ENCODE measurements around the gene SMIM36.
"Not testable (repeated sequence)": the region's sequence is repeated elsewhere in the genome, so short reads cannot be mapped to it uniquely, and the experiment has no call there.

Gene SMIM36

DNA sequence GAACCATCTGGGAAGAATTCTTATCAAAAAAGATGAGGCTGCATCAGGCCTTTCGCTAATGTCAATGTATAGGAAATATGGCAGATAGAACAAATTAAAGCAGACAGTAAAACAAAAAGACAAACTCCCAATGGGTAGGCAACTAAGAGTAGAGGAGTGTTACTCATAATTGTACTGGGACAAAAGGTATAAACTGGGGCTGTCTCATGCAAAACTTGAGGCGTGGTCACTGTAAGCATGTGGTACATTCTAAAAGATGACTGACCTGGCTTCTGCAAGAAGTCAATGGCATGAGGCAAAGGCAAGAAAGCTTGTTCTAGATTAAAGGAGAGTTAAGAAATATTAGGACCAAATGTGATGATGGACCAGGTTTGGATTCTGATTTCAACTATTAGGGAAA, 26.7 kb downstream of the SMIM36 start:
- Mint-ChIP-seq H3K4me3 (no peak overlapping the region), H3K27me3 (peaks cover 11% of the 10 kb centered on the region), H3K27ac (no peak overlapping the region), H3K36me3 (ENCODE audit: low read depth) (no peaks in the 10 kb centered on the region), H3K9me3 (no peaks in the 10 kb centered on the region), H3K4me1 (no peaks in the 10 kb centered on the region)
- ATAC-seq (no peak), DNase-seq (no peak)

DNA sequence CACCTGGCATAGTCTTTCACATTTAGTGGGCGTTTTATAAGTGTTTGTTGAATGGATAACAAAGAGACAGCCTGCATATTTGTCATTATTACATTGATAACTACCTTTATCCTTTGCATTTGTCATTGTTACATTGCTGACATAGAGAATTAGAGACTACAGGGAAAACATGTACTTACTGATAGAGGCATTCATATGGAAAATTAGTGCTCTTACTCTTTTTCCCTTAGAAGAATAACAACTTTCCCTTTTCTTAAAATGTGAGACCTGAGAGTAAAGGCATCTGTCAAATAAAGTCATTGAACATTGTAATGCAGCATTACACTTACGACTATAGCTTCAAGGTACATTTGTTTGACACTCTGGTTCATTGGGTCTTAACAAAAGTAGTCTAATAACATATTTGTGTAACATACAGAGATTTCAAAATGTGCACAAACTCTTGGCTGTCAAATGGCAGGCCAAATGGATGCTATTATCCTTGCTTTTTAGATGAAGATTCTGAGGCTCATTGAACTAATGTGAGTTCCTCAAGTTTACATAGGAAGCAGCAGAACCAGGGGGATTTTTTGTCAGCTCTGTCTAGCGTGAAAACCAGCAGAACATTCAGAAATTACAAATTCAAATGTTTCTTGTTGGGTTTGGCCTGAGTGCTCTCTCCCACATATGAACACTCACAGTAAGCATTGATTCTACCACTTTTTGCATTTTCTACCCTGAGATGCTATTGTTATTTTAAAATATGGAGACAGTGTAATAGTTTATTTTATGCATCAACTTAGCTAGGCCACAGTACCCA, 28.5 kb downstream of the SMIM36 start:
- H3K9me3 Mint-ChIP-seq = no peaks in the 10 kb centered on the region
- ATAC-seq (no peak), DNase-seq (no peak)
- no peaks in the 10 kb centered on the region for H3K4me1 Mint-ChIP-seq
- no peaks in the 10 kb centered on the region for H3K36me3 Mint-ChIP-seq (ENCODE audit: low read depth)
- no peak overlapping the region for H3K4me3 Mint-ChIP-seq
- no peak overlapping the region for H3K27ac Mint-ChIP-seq
- peaks cover 7% of the 10 kb centered on the region for H3K27me3 Mint-ChIP-seq

DNA sequence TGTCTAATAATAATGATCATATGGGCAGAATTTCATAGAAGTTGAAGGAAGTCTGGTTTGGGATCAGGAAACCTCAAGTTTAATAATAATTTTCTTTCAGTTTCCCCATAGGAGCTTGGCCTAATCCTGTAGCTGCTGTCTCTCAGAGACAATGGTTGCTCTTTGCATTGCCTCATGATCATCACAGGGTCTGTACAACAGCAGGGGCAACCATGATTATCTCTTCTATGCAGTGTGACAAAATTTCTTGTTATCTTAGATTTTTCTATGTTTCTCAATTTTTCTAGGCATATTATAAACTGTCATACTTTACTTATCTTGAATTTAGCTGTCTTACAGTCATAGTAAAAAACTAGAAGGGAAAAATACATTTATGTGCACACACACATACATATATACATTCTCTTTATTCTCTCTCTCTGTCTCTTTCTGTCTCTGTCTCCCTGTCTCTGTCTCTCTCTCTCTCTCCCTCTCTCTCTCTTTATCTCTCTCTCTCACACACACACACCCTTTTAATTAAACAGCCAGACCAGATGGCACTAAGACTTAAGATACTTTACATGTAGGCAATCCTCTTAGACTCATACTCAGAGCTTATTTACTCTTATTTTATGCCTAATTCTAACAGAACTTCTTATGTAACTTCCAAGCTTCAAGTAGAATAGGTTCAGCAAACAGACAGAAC, 30.5 kb downstream of the SMIM36 start:
- Mint-ChIP-seq H3K4me3 (no peak overlapping the region), H3K27ac (no peak overlapping the region), H3K27me3 (peaks cover 9% of the 10 kb centered on the region), H3K36me3 (ENCODE audit: low read depth) (no peaks in the 10 kb centered on the region), H3K4me1 (no peaks in the 10 kb centered on the region), H3K9me3 (no peaks in the 10 kb centered on the region)
- ATAC-seq (no peak), DNase-seq (no peak)

DNA sequence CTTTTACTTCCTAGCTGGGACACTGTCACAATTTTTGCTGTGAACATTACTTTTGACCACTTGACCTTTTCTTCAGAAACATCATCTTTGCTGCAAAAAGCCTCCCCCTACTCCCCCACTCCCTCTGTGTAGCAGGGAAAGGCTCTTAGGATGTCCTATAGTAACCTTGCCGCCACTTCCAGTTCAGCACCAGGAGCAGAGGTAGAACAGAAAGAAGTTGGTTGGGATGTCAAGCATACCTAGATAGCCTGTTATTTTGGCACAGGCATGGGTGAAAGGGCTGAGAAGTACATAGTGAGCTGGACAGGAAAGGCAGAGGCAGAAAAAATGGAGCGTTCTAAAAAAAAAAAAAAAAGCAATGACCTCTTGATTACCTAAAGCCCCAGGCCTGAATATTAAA, 31.3 kb downstream of the SMIM36 start:
- no peak for ATAC-seq
- no peak overlapping the region for H3K27ac Mint-ChIP-seq
- H3K36me3 Mint-ChIP-seq (ENCODE audit: low read depth) = no peaks in the 10 kb centered on the region
- H3K9me3 Mint-ChIP-seq = no peaks in the 10 kb centered on the region
- peaks cover 9% of the 10 kb centered on the region for H3K27me3 Mint-ChIP-seq
- no peak overlapping the region for H3K4me3 Mint-ChIP-seq
- no peak for DNase-seq
- H3K4me1 Mint-ChIP-seq = no peaks in the 10 kb centered on the region

DNA sequence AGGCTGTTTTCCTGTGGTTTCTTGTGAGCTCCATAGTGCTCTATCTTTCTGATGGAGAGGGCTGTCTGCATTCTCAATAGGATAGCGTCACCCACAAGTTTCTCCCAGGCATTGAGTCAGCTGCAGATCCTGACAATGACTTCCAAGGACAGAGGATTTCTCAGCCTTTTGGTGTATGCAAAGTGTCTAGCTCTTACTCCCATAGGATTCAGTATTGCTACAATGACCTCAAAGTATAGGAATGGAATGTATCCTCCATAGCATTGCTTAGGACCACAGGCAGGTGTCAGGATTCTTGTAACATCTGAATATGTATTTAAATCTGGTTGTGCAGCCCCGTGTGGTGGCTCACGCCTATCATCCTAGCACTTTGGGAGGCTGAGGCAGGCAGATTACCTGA, 32.3 kb downstream of the SMIM36 start:
- Mint-ChIP-seq H3K27ac (no peak overlapping the region), H3K4me1 (no peaks in the 10 kb centered on the region), H3K36me3 (ENCODE audit: low read depth) (no peaks in the 10 kb centered on the region), H3K27me3 (peaks cover 9% of the 10 kb centered on the region), H3K9me3 (no peaks in the 10 kb centered on the region), H3K4me3 (no peak overlapping the region)
- ATAC-seq (no peak), DNase-seq (no peak)

DNA sequence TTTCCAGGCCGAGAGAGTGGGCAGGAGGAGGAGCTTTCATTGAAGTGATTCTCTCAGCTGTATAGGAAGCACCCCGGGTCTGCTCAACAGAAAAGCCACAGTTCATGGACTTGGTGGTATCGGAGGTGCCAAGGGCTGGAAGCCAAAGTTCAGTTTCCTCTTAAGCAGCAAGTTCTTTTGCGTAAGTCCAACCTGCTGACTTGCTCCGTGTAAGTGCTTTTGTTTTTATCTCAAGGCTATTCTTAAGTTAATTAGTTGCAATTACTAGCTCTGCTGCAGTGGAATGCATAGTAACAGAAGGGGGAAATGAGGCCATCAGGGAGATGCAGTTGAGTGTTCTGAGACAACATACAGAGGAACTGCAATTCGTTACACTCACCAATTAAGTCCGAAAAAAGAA, 44.6 kb downstream of the SMIM36 start:
- no peaks in the 10 kb centered on the region for H3K27me3 Mint-ChIP-seq
- no peaks in the 10 kb centered on the region for H3K9me3 Mint-ChIP-seq
- H3K27ac Mint-ChIP-seq = no peak overlapping the region
- no peak for DNase-seq
- H3K4me1 Mint-ChIP-seq = peaks cover 6% of the 10 kb centered on the region
- H3K36me3 Mint-ChIP-seq (ENCODE audit: low read depth) = no peaks in the 10 kb centered on the region
- no peak overlapping the region for H3K4me3 Mint-ChIP-seq
- ATAC-seq = no peak

DNA sequence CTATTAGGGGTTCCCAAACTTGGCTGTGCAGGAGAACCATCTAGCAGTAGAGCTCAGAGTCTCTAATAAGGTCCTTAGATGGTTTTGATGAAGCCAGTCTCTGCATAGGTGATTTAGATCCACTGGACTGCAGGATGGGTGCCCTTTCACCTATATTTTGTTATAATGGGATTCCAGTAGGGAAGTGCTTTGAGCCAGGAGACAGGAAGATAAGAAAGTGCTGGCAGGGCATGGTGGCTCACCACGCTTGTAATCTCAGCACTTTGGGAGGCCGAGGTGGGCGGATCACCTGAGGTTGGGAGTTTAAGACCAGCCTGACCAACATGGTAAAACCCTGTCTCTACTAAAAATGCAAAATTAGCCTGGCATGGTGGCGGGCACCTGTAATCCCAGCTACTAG, 45.5 kb downstream of the SMIM36 start:
- H3K4me1 Mint-ChIP-seq; H3K9me3 Mint-ChIP-seq; ATAC-seq; H3K36me3 Mint-ChIP-seq (ENCODE audit: low read depth); H3K4me3 Mint-ChIP-seq; DNase-seq; H3K27ac Mint-ChIP-seq; H3K27me3 Mint-ChIP-seq: not testable (repeated sequence)

DNA sequence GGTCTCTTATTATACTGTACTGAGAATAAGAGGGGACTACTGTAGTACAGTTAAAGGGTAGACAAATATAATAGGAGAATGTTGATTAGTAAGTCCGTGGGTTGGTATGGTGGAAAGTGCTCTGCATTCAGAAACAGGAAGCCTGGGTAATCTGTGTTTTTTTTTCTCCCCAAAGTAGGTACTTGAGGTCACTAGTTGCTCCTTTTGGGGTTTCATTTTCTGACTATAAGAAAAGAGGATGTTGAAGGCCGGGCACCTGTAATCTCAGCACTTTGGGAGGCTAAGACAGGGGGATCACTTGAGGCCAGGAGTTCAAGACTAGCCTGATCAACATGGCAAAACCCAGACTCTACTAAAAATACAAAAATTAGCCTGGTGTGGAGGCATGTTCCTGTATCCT, 47.7 kb downstream of the SMIM36 start:
- DNase-seq = no peak
- H3K27ac Mint-ChIP-seq = no peak overlapping the region
- no peak for ATAC-seq
- no peak overlapping the region for H3K4me3 Mint-ChIP-seq
- no peaks in the 10 kb centered on the region for H3K36me3 Mint-ChIP-seq (ENCODE audit: low read depth)
- H3K9me3 Mint-ChIP-seq = no peaks in the 10 kb centered on the region
- peaks cover 17% of the 10 kb centered on the region for H3K4me1 Mint-ChIP-seq
- H3K27me3 Mint-ChIP-seq = peaks cover 2% of the 10 kb centered on the region

DNA sequence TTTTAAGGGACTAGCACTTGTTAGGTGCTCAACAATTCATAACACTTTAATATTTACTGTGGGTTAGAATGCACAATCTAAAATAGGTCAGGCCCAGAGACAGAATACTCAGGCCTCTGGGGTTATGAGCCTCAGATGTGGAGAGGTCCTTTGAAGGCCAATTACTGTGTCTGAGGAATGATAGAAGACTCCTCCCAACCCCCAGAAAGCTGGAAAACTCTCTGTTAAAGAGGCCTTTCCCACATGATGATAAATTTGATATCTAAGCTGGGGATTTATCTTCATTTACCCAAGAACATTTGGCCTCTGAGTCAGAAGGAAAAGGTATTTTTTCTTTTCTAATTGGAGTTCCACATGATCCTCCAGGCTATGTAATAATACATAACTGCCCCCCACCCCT, 48.5 kb downstream of the SMIM36 start:
- H3K27me3 Mint-ChIP-seq = peaks cover 2% of the 10 kb centered on the region
- no peaks in the 10 kb centered on the region for H3K9me3 Mint-ChIP-seq
- peaks cover 22% of the 10 kb centered on the region for H3K4me1 Mint-ChIP-seq
- ATAC-seq = no peak
- H3K4me3 Mint-ChIP-seq = no peak overlapping the region
- DNase-seq = no peak
- no peaks in the 10 kb centered on the region for H3K36me3 Mint-ChIP-seq (ENCODE audit: low read depth)
- H3K27ac Mint-ChIP-seq = no peak overlapping the region

DNA sequence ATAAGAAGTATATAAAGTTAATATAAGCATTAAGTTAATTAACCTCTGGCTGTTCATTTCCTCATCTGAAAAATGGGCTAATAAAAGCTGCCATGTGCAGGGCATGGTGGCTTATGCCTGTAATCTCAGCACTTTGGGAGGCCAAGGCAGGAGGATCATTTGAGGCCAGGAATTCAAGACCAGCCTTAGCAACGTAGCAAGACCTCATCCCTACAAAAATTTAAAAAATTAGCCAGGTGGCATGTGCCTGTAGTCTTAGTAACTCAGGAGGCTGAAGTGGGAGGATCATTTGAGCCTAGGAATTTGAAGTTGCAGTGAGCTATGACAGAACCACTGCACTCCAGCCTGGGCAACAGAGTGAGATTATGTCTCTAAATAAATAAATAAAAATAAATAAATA, 49.0 kb downstream of the SMIM36 start:
- no peak overlapping the region for H3K27ac Mint-ChIP-seq
- no peak overlapping the region for H3K4me3 Mint-ChIP-seq
- DNase-seq (no peak), ATAC-seq (no peak)
- no peaks in the 10 kb centered on the region for H3K36me3 Mint-ChIP-seq (ENCODE audit: low read depth)
- H3K4me1 Mint-ChIP-seq = peaks cover 22% of the 10 kb centered on the region
- no peaks in the 10 kb centered on the region for H3K9me3 Mint-ChIP-seq
- H3K27me3 Mint-ChIP-seq = peaks cover 2% of the 10 kb centered on the region

DNA sequence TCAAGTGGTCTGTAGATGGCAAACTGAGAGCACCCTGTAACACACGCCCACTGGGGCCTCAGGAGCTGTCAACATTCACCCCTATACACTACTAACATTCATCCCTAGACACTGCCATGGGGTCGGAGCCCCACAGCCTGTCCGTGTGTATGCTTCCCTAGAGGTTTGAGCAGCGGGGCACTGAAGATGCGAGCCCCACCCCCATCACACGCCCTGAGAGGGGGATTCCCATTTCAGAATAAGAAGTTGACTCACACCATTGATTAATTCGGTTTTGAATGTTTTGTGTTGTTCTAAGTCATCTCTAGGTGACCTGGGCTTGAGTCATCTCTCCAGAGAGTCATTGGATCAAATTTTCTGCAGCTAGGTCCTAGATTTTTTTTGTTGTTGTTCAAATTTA, 52.3 kb downstream of the SMIM36 start:
- Mint-ChIP-seq H3K27ac (no peak overlapping the region), H3K4me1 (peaks cover 21% of the 10 kb centered on the region), H3K4me3 (no peak overlapping the region), H3K9me3 (no peaks in the 10 kb centered on the region), H3K27me3 (peaks cover 11% of the 10 kb centered on the region), H3K36me3 (ENCODE audit: low read depth) (no peaks in the 10 kb centered on the region)
- ATAC-seq (peak; percentile 97), DNase-seq (peak; percentile 70)

DNA sequence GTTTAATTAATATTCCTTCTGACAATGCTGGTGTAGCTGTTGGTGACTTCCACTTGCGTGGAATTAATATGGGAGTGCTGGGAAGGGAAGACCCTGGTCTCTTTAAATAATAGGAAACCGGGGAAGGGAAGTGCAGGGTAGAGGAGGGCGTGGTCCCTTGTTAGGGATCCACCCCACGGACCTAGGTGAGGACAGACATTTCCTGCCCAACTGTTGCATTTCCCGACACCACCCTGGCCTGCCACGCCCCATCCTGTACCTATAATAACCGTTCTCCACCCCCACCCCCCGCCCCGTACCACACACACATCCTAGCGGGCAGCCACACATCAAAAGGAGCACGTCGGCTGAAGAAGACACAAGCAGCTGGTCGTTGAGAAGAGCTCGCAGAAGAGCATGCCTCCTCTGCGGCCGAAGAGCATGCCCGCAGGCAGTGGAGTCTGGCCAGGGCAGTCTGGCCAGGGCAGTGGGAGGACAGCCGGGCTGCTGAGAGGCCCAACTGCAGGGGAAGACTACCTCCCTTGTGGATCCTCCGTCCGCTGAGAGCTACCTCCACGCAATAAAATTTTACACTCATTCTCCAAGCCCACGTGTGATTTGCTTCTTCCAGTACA, 52.9 kb downstream of the SMIM36 start:
- no peak overlapping the region for H3K27ac Mint-ChIP-seq
- ATAC-seq = no peak
- H3K27me3 Mint-ChIP-seq = peaks cover 15% of the 10 kb centered on the region
- DNase-seq = no peak
- no peaks in the 10 kb centered on the region for H3K36me3 Mint-ChIP-seq (ENCODE audit: low read depth)
- no peak overlapping the region for H3K4me3 Mint-ChIP-seq
- peaks cover 15% of the 10 kb centered on the region for H3K4me1 Mint-ChIP-seq
- no peaks in the 10 kb centered on the region for H3K9me3 Mint-ChIP-seq

DNA sequence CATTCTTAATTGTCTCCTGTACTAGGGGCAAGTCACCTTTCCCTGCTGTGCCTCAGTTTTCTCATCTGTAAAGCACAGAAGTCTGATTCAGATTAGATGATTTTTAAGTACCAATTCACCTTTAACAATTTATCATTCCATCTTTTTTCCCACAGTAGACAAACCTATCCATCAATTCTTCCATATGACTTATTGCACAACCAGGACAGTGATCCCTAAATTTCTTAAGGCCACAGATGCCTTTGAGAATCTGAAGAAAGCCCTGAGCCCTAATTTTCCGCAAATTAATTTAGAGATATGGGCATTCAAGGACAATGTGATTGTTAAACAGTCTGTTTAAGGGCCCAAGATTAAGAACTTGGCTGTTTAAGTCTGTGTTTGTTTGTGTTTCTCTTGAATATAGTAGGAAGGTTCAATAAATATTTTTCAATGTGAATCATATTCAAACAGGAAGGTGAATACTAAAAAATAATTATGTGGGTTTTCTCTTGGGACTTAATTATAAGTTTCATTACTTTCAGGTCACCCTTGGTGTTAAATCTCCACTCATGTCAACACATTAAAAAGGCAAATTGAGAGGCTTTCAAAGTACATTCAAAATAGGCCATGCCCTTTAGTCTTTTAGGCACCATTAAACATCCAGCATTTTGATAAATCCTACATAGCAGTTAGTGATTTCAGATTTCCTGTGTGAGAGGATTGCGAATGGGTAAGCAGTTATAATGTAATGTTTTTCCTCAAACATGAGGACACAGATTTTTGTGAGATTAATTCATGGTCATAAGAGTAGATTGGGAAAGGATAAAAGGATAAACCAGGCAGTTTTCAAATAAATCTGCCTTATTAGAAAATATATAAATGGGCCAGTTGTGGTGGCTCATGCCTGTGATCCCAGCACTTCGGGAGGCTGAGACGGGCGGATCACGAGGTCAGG, 54.7 kb downstream of the SMIM36 start:
- Mint-ChIP-seq H3K9me3 (no peaks in the 10 kb centered on the region), H3K4me1 (peaks cover 17% of the 10 kb centered on the region), H3K27me3 (peaks cover 15% of the 10 kb centered on the region), H3K4me3 (no peak overlapping the region), H3K27ac (peak overlapping the region; percentile 26), H3K36me3 (ENCODE audit: low read depth) (no peaks in the 10 kb centered on the region)
- DNase-seq = no peak
- ATAC-seq = no peak

DNA sequence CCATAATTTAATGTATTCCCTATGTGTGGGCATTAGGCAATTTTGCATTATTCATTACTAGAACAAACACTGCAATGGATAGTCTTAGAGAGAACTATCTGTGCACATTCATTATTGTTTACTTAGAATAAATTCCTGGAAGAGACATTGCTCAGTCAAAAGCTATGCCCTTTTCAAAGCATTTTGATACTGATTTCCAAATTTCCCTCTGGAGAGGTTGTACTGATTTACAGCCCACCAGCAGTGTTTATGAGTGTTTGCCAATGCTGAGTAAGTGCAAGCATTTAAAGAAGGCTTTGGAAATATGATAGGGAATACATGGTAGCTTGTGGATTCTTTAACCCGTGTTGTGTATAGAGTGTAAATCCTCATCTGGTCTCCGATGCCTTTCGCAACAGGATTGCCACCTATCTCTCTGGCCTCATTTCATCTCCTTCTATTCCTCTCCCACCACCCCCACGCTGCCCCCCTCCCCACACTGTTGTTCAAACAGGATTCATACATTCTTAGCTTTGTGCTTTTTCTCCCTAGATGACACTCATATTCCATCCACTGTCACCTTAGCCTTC, 56.3 kb downstream of the SMIM36 start:
- Mint-ChIP-seq H3K4me3 (no peak overlapping the region), H3K27me3 (peaks cover 15% of the 10 kb centered on the region), H3K9me3 (no peaks in the 10 kb centered on the region), H3K36me3 (ENCODE audit: low read depth) (no peaks in the 10 kb centered on the region), H3K27ac (no peak overlapping the region), H3K4me1 (peaks cover 17% of the 10 kb centered on the region)
- no peak for DNase-seq
- no peak for ATAC-seq
